GM19395 (cell line): ENCODE results near the gene SMYD3.

Experiments
- ATAC-seq: cut with Tn5 transposase; IDR thresholded peaks from one replicate; pipeline ENCODE4 v1.9.1; 2021; ENCODE audit warnings: mild to moderate bottlenecking, moderate library complexity; ENCODE audit not compliant: unreplicated experiment

The SMYD3 gene

GRCh38 chr1:246417813-246418564, 89.1 kb downstream of the SMYD3 start:
- no peak for ATAC-seq

DNA sequence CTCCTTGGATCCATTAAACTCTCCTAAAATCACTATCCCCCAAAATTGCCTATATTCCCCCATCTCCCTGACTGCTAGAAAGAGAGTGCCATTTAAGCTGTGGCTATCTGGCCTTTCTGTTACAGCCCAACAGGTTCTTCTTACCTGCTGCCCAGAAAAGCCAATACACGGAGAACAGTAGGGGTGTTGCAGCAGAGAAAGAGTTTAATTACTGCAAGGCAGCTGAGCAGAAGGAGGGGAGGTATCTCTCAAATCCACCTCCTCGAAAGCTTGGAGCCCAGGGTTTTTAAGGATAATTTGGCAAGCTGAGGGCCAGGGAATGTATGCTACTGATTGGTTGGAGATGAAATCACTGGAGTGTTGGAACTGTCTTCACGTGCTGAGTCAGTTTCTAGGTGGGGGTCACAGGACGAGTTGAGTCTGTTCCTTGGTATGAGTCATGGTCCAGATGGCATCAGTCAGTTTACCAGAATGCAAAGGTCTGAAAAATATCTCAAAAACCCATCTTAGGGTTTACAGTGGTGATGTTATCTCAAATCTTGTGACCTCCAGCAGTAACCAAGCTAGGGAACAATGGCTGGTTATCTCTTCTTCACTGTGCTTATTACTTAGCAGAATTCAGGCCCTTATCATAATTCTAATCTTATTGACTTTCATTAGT, 89.8 kb downstream of the SMYD3 start:
- no peak for ATAC-seq

- ATAC-seq: no peak
Observed at GRCh38 chr1:246416261-246416660, 90.8 kb downstream of the SMYD3 start.

DNA sequence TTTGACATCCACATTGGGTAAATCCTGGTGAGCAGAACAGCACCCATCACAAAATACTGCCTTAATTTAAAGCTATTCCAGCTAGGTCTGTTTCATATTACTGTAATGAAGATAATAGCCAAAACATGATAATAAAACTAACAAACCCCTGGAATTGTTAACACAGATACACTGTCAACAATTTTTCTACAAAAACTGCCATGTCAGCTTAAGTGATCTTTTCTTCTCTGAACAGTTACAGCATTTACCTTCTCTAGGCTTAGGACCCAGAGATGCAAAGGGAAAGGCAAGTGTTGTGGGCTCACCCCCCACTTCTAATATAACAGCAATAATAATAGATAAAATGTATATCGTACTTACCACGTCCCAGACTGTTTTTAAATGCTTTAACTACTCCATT, 92.1 kb downstream of the SMYD3 start:
- ATAC-seq: no peak

- no peak for ATAC-seq
Observed at GRCh38 chr1:246413430-246413829, 93.6 kb downstream of the SMYD3 start.

- ATAC-seq: no peak
Observed at GRCh38 chr1:246404078-246404477, 103.0 kb downstream of the SMYD3 start.

- ATAC-seq: no peak
Observed at GRCh38 chr1:246398126-246398813, 108.8 kb downstream of the SMYD3 start.

DNA sequence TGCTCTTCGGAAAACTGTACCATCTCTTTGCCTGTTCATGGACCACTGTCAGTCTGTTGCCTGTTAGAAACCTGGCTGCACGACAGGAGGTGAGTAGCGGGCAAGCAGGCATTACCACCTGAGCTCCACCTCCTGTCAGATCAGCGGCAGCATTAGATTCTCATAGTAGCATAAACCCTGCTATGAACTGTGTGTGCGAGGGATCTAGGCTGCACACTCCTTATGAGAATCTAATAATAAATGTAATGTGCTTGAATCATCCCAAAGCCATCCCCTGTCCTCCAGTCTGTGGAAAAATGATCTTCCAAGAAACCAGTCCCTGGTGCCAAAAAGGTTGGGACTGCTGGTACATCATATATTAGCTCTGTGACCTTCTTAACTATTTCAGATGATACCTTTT, 110.0 kb downstream of the SMYD3 start:
- no peak for ATAC-seq

GRCh38 chr1:246396322-246396721, 110.8 kb downstream of the SMYD3 start:
- no peak for ATAC-seq

DNA sequence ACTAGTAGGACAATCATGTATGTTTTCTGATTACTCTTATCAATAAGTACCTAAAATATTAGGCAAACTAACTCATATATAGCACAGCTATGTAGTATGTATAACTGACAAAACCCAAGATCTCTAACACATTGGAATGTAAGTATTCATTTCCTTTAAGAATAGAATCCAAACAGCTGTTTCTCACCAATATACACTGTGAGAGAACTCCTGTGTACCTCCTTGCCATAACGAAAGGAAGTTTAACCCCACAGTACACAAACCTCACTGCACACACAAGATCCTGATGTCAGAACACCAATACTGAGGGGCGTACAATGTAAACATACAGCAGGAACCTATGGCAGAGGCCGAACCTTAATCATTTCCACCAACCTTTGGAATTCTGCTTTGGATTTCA, 113.0 kb downstream of the SMYD3 start:
- ATAC-seq: no peak

DNA sequence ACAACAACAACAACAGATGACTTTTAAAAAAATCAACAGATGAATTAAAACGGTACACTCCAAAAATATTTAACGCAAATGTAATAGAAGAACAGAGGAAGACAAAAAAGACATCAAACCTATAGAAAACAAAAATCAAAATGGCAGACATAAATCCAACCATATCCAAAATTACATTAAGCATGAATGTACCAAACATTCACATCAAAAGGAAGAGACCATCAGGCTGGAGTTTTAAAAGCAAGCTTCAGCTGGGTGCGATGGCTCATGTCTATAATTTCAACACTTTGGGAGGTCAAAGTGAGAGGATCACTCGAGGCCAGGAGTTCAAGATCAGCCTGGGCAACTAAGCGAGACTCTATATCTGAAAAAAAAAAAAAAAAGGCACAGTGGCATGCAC, 116.2 kb downstream of the SMYD3 start:
- no peak for ATAC-seq

- no peak for ATAC-seq
Observed at GRCh38 chr1:246384616-246385015, 122.5 kb downstream of the SMYD3 start.

GRCh38 chr1:246383791-246384190, 123.3 kb downstream of the SMYD3 start:
- ATAC-seq: no peak

DNA sequence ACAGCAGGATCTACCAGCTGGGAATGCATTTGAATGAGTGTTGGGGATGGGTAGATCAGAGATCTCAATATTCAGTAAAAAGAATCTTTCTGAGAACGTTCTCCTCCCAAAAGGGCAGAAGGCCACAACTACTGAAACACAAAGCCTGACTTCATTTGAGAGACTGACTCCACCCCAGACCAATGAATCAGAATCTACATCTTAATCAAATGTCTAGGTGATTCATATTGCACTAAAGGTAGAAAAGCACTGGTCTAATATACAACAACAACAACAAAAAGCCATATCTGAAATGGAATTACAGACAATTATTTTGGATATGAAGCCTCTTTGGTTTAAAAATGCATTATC, 123.9 kb downstream of the SMYD3 start:
- no peak for ATAC-seq

DNA sequence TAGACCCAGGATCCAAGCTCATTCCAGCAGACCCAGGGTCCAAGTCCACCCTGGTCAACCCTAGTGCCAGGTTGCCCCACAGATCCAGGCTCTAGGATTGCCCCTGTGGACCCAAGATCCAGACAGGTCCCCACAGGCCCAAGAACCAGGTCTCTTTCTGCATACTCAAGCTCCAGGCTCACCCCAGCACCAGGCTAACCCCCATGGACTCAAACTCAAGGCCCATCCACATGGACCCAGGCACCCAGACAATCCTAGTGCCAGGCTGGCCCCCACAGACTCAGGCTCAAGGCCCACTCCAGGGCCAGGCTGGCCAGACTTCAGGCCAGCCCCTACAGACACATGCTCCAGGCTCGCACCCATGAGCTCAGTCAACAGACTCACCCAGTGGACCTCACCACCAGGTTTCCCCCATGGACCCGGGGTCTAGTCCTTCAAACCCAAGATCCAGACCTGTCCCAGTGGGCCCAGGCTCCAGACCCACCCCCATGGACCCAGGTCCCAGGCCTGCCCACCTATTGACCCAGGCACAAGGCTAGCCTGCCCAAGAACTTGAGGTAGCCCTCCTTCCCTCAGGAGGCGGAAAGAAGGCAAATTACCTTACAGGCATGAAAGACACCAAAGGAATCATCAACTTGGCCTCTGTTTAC, 124.4 kb downstream of the SMYD3 start:
- ATAC-seq: no peak

DNA sequence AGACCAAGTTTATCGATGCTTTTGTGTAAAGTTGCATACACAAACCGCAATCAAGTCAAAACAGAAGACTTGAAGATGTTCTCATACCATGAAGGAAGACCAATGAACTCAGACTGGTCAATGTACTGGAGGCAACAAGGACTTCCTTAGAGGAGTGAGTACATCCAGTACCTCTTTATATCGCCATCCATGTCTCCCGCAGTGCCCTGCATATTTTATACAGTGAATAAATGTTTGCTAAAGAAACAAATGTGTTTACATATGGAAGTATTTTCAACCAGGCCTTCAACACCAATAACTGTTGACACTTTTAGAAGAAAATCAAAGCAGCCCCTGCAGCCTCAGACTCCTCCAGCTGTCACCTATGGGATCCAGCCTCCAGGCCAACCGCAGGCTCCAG, 125.6 kb downstream of the SMYD3 start:
- ATAC-seq: no peak

GRCh38 chr1:246377625-246378153, 129.4 kb downstream of the SMYD3 start:
- no peak for ATAC-seq

GRCh38 chr1:246373828-246374569, 133.1 kb downstream of the SMYD3 start:
- ATAC-seq: no peak

- ATAC-seq: no peak
Observed at GRCh38 chr1:246372559-246372958, 134.5 kb downstream of the SMYD3 start.

DNA sequence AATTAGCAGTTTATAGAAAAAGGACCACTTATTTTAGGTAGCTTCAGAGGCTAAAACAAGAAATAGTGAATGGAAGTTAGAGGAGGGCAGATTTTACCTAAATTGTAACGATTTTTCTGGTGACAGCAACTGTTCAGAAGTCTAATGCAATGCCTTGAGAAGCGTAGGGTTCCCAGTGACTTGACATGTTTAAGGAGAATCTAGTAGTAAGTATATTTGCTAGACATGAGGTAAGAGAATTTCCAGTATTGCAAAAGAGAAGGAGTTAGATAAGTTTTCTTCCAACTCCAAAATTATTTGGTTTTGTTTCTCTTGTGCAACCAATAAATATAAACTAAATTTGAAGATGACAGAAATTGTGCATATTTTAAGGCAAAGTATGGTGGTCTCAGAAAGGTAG, 140.0 kb downstream of the SMYD3 start:
- ATAC-seq: no peak

DNA sequence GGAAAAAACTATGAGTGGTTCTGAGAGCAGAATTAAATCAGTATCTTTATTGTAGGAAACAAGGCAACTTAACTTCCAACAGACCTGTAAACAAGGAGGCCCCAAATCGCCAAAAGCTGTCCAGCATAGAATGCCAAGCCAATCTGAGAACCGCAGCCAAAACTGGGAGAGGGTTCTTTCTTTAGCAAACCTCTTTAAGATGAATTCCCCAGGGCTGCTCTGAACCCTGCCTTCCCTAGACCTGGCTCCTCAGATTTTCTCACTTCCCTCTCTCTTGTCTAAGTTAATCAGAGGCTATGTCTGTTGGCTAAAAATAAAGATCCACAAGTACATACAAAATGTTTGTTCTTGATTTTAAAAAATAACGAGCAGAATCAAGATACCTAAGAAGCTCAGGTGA, 141.4 kb downstream of the SMYD3 start:
- peak; percentile 46 for ATAC-seq
